DMS153 (cell line): ENCODE data around the gene HOXA5.

Experiments
- DNase-seq: peaks from one replicate; lab custom pipeline; 2025; lab: John Stamatoyannopoulos, UW

HOXA5 gene

DNA sequence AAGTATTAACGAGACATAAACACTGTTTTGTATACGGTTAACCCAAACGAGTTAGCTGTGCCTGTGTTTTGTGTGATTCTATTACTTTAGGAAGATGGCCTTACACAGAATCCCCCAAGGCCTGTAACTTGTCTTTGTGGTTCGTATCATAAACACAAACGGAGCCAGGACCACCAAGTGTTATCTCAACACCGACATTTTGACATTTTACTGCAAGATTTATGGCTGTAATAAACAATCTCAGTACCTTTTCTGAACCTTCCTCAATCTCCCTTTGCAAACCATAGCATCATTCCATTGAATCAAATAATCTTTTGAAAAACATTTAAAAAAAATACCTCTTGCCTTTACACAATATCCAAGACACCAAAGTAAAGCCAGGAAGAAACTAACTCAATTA lies 10.5 kb downstream of the HOXA5 start:
- no peak for DNase-seq

DNA sequence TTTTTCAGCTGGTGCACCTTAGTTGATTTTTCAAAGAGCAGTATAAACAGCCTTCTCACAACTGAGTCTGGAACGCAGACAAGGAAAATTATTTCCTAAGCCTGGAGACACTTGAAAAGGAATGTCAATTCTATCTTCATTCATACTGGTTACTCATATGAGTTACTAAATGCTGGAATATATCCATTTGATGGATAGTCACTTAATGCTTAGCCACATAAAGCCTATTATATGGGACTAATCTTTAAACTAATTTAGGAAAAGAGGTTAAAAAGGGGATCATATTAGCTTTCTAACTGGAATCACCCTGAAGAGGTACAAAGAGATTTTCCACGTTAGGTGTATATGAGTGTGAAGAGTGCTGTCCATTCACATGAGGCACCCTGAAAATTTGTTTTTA lies 11.3 kb downstream of the HOXA5 start:
- DNase-seq: no peak

DNA sequence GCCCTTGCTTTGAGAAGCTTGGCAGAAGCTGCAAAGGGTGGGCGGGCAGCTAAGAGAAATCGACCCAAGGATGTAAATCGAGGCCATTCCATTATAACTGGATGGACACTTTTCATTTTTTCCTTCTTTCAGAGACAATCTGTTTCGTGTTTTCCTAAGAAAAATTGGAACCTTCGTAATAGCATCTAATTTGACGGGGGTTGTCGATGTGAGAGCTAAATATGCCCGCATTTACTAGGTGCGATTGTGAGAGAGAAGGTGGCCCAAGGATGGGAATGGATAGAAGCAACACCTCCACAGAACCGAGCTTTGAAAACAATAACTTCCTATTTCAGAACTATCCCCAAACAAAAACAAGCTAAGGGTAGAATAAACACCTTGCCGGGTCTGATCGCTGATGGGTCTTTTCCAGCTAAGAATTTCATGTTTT lies 12.1 kb downstream of the HOXA5 start:
- no peak for DNase-seq

DNA sequence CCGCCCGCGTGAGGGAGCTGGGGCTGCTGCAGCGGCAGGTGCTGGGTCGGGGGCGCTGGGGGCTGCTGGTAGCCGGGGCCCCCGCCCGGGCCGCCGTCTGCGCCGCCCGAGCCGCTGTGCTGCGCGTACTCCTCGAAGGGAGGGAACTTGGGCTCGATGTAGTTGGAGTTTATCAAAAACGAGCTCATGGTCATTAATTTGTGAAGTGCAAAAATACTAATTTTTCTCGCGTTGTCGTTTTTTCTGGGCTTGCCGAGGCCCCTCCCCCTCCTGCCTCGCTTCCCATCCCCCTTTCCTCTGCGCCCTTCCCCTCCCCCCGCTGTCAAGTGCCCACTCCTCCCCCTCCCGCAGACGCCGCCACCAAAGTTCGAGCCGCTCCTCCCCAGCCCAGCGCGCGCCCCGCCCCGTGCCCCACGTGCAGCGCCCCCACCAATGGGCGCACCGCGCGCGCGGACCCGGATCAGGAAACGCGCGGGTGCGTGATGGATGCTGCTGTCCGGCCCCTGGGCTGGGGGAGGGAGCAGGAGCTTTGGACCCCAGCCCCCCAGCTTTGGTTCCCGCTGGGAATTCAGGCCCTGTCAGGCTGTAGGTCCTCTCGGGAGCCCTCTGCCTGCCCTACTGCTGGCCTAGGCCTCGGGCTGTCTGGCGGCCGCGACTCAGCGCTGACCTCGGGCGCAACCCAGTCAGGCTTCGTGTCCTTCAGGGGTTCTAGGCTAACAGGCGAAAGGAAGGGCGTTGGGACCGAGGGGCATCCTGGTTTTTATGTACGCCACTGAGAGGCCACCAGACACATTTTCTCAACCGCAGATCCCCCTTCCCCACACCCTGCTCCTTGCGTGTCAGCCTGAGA lies 12.7 kb downstream of the HOXA5 start, which contains the start of gene HOXA4:
TSS of gene HOXA4 (minus strand) at position 218 of the 850 bp plus-strand sequence. CDS start at position 194, 24 bp downstream.
- no peak for DNase-seq

DNA sequence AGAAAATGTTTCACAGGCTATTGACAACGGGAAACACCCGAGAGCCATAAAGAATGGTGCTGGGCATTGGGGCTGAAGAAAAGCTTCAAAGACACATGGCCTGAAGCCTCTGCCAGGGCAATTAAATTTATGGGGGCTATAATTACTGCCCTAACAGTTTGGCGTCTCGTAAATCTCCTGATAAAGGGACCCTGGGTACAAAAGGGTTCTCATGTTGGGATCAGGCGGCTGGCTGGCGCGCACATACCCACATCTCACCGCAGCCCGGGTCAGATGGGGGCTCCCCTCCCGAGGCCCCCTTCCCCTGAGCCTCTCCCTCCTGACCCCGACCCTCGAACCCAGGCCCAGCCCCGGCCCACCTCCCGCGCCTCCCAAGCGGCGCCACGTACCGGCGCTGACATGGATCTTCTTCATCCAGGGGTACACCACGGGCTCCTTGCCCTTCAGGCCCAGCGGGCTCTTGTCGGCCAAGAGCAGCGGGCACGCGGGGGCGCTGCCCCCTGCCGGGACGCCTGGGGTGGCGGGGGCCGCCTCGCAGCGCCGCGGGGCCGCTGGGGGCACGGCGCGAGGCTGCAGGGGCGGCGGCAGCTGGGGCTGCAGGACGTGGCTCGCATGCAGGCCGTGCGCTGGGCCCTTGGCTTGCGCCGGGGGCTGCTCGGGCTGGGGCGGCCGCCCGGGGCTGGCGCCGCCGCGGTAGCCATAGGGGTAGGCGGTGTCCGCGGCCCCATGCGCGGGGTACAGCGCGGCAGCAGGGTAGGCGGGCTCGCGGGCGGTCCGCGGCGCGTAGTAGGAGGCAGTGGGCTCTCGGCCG lies 13.5 kb downstream of the HOXA5 start:
- DNase-seq: no peak

DNA sequence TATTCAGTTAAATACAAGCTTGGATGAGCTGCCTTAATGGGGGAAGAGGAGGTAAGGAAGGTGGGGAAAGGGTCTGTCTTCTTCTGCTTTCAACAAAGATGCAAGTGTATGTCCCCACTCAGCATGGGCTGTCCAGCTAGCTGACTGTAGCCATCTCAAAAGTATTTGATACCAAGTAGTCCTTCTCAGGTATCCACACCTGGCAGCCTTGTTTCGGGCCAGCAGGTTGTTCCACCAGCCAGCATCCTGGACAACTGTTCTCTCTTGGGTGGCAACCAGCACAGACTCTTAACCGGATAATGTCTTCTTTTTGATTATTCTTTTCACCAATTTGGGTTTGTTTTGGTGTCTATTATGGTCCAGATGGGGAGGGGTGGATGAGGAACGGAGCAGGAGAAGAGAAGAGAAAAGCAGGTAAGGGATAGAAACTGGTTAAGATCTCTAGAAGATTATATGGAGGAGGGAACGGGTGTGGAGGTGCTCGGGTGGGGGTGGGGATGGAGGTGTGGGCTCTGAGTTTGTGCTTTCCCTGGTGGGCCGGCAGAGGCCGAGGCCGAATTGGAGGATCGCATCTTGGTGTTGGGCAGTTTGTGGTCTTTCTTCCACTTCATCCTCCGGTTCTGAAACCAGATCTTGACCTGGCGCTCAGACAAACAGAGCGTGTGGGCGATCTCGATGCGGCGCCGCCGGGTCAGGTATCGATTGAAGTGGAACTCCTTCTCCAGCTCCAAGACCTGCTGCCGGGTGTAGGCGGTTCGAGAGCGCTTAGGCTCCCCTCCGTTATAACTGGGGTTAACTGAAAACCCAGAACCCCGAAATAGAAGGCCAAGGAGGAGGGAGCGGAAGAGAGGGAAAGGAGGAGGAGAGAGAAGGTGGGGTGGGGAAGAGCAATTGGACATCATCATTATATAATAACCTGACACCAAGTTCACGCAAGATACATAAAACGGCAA lies 14.4 kb downstream of the HOXA5 start:
- no peak for DNase-seq

GRCh38 chr7:27128034-27128433 lies 15.4 kb downstream of the HOXA5 start:
- DNase-seq: no peak

- no peak for DNase-seq
Measured at GRCh38 chr7:27126596-27127327, 16.7 kb downstream of the HOXA5 start.

DNA sequence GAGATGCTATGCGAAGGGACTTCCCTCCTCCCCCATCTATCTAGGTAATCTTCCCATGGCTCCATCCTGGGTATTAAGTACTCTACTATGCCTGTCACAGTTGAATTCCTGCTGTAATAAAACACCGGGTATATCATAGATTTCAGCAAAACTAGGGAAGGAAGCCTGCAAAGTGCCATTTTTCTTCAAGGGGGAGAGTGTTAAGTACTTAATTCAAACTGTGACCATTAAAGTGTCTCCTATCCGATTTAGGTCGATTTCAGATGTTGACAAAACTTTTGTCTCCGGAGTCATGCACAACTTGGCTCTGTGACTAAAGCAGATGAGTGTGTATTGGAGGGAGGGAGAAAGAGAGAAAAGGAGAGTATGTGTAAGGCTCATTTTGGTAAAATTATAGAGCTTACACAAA lies 17.5 kb downstream of the HOXA5 start:
- no peak for DNase-seq

DNA sequence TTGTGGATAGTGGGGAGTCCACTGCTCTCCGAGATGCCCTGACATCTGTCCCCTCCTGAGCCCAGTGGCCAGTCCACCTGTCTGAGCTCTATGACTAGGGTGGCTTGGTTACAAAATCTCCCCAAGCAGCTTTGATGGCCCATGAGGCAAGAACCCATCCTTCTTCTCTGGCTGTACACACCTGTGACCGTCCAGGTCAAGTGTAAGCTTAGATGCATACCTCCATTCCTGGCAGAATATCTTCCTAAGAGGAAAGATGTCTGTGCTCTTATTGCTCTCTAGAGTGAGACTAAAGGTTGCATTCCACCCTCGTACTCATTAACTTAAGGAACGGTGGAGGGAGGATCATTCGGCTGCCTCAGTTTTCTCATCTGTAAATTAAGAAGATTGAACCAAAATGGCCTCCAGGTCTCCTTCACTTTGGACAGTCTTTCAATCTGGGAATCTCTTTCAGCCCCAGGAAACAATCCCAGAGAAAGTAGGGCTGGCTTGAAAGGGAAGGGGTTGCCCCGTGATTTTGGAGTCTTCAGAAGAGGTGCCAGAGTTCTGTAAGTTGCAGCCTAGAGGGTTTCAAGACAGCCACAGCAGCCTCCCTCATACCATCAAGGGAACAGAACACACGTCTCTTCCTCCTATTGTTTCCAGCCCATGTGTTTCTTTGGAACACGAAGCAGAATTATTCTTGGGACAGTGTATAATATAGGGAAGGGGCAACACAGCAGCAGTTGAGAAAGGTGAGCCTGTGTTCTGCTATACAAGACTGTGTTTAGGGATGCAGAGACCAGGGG lies 18.4 kb downstream of the HOXA5 start:
- no peak for DNase-seq

- no peak for DNase-seq
Measured at GRCh38 chr7:27124096-27124901, 19.2 kb downstream of the HOXA5 start.

DNA sequence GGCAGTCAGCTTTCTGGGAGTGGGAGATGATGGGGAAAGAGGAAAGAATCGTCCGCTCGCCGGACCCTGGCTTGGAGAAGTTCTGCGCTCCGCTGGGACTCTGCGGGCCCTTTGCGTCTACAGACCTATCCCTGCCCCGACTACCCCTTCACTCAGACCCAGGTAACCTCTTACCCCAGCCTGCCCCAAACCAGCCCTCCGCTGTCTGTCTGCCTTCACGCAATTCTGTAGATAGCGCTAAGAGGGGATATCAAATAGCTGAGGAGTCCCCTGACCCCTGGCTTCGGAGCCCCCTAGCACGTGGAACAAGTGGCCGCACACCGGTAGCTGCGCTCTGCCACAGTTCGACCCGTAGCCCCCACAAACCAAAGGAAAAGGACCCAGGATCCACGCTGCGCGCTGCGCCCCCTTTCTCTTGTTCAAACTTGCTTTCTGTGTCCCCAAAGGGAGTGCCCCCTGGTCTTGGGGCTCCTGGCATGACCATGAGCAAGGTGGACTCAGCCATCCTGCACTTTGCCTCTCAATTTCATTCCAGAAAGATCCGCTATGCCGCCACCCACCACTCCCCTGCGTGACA lies 19.9 kb downstream of the HOXA5 start:
- no peak for DNase-seq

- DNase-seq: no peak
Measured at GRCh38 chr7:27123007-27123476, 20.4 kb downstream of the HOXA5 start.

DNA sequence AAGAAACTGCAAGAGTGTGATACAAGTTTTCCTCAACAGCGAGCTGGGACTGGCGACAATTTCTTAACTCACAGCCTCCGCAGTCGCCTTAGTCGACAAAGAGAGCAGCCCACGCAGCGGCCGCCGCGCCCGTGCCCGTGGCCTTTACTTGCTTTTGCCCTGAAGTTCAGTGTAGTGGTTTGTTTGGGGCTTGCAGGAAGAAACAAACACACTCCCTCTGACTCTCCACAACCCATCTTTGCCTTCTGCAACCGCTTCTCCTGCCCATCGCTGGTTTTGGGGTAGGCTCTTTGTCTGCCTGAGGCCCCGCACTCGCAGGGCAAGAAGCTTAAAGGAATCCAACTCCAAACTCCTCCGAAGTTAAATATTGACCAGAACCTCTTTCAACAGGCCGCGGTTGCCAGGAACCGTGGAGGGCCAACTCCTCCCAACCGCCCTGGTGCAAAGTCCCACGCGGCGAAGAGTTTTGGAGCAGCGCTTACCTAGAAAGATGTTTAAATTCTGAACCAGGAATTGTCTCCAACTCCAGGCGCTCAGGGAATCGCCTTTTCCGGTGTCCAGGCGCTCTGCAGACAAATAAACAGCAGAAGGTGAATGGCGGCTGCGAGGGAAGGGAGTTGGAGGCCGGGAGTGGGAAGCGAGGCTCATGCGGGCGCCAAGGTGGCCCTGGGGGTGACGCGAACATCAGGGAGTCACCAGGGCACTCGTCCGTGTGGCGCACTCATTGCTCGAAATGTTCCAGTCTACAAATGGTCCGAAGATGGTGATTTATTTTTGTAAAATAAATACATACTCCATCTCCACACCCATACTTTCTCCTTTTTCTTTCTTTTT lies 21.2 kb downstream of the HOXA5 start:
- no peak for DNase-seq

GRCh38 chr7:27121684-27122076 lies 21.8 kb downstream of the HOXA5 start:
- no peak for DNase-seq

GRCh38 chr7:27119412-27119911 lies 24.0 kb downstream of the HOXA5 start:
- DNase-seq: no peak

DNA sequence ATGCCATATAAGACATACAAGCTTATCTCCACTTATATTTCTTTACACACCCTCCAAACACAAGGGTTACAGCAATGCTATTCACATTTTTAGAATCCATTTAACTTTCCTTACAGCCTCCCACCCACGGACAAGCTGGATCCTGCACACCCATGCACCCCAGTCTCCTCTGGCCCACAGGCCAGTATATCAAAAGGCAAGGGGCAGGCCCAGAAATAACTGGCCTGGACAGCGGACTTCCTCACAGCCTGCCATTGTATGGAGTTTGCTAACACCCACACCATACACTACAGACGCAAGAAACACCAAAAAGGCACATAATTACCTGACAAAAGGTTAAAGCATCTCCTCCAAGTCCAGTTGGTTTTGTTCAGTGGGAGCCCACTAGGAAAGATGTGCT lies 24.9 kb downstream of the HOXA5 start:
- no peak for DNase-seq
